Adipocyte (in vitro differentiated cells): ENCODE data around the gene SCAMP3.

Source experiments
- DNase-seq: peaks from one replicate; pipeline ENCODE4 v3.0.0-alpha.2; 2015; ENCODE audit warnings: low read depth
- H3K27me3 ChIP-seq: replicated peaks from 2 replicates; pipeline ENCODE4 v1.7.0; 2013; ENCODE audit warnings: mild to moderate bottlenecking, low read length, moderate library complexity; ENCODE audit not compliant: control insufficient read depth, insufficient read depth
- H3K36me3 ChIP-seq: 2 replicates; pipeline ENCODE4 v1.7.0; 2013; ENCODE audit warnings: low read length, mild to moderate bottlenecking, moderate library complexity; ENCODE audit not compliant: control insufficient read depth, insufficient read depth, severe bottlenecking
- H3K4me1 ChIP-seq: 2 replicates; pipeline ENCODE4 v1.7.0; 2013; ENCODE audit warnings: mild to moderate bottlenecking, low read length, moderate library complexity; ENCODE audit not compliant: control insufficient read depth, insufficient read depth
- H3K4me3 ChIP-seq: 2 replicates; pipeline ENCODE4 v1.7.0; 2013; ENCODE audit warnings: mild to moderate bottlenecking, low read length, moderate library complexity
- H3K9ac ChIP-seq: 2 replicates; pipeline ENCODE4 v1.7.0; 2013; ENCODE audit warnings: mild to moderate bottlenecking, low read length, moderate library complexity
- H3K9me3 ChIP-seq: 2 replicates; pipeline ENCODE4 v1.7.0; 2013; ENCODE audit warnings: mild to moderate bottlenecking, low read length, moderate library complexity; ENCODE audit not compliant: control insufficient read depth

SCAMP3 gene

DNA sequence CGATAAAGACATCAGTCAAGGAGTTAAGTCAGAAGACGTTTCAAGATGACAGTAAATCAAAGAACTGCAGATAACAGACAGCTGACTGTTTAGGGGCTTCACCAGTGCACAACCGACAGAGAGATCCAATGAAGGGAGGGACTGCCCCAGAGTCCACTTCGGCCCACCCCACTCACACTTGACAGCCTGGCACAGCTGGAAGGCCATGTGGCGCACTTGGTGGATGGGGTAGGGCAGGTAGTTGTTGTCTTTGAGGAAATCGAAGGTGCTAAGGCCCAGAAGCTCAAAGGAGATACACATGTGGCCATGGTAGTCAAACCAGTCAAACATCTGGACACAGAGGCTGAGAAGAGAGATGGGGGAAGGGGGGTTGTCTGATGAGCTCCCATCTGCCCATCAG lies 4.4 kb upstream of the SCAMP3 start:
- Histone ChIP-seq H3K27me3 (no peaks in the 10 kb centered on the region), H3K36me3 (peaks cover 83% of the 10 kb centered on the region), H3K4me1 (peaks cover 5% of the 10 kb centered on the region), H3K4me3 (no peak overlapping the region), H3K9me3 (no peaks in the 10 kb centered on the region), H3K9ac (no peak overlapping the region)
- no peak for DNase-seq

GRCh38 chr1:155263067-155263466 lies 907 bp upstream of the SCAMP3 start:
- no peak for DNase-seq
- Histone ChIP-seq H3K9me3 (no peaks in the 10 kb centered on the region), H3K9ac (peak overlapping the region; percentile 95), H3K4me3 (no peak overlapping the region), H3K36me3 (peaks cover 62% of the 10 kb centered on the region), H3K4me1 (peaks cover 17% of the 10 kb centered on the region), H3K27me3 (no peaks in the 10 kb centered on the region)

DNA sequence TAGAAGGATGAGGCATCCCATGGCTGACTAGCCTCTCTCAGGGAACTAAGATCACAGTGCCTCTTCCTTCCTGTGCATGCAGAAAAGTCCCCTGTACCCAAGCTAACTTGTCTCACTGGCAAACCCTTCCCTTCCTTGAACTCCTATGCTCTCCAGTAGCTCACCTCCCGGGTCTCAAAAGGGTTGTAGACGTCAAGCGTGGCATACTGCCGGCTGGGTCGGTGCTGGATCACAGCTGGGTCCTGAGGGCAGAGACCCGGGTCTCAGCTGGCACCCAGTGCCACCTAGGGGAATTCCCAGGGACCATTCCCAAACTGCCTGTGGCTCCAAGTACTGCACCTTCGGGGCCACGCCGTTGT lies 688 bp downstream of the SCAMP3 start:
- Histone ChIP-seq H3K9ac (peak overlapping the region; percentile 95), H3K9me3 (no peaks in the 10 kb centered on the region), H3K4me3 (peak overlapping the region; percentile 94), H3K4me1 (peaks cover 20% of the 10 kb centered on the region), H3K36me3 (peaks cover 59% of the 10 kb centered on the region), H3K27me3 (no peaks in the 10 kb centered on the region)
- no peak for DNase-seq

DNA sequence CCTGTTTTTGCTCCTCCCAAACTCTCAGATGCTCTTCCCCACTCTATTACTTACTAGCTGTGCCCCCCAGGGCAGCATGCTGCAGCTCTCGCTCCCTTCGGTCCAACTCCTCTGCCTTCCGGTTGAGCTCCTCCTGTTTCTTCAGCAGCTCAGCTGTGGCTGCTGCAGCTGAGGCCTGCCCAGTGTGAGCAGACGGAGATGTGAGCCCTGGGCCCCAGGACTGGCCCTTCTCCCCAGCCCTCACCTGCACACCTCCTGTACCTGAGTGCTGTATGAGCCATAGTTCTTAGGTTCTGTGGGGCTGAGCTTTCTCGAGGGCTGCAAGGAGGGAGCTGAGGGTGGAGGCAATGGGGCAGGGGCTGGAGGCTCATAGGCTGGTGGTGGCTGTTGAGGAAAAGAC lies 1.9 kb downstream of the SCAMP3 start:
- H3K9me3 ChIP-seq, result no peaks in the 10 kb centered on the region
- H3K36me3 ChIP-seq, result peaks cover 50% of the 10 kb centered on the region
- H3K9ac ChIP-seq, result peak overlapping the region; percentile 95
- no peak for DNase-seq
- no peaks in the 10 kb centered on the region for H3K27me3 ChIP-seq
- H3K4me3 ChIP-seq, result no peak overlapping the region
- peaks cover 26% of the 10 kb centered on the region for H3K4me1 ChIP-seq

DNA sequence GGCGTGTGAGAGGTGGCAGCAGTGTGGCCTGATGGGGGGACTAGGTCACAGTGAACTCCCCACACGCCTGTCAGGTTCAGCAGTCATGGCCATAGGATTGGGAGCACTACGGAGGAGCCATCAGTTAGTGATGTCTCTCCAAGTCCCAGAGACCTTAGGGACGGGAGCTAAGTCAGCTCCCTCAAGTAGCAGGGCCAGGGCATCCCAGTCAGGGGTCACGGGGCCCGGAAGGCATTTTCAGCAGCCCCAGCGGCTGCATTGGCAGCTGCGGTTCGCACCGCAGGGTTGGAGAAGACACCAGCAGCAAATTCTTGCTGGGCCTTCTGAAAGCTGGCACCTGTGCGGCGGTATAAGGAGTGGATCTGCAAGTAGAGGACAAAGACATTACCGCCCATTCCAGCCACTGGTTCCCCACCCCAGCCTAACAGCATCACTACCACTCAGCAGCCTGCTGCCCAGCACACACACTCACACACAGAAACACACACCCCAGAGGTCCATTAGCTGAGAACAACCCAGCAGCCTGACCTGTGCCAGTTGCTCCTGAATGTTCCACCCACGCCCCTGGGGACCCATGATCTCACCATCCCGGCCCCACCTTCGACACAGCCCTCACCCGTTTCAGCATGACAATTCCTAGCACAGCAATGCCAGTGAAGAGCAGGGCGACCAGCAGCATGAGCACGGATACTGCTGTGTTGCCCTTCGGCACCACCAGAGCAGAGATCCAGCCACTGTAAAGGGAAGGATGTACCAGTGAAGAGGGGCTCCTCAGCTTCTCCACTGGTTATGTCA lies 5.9 kb downstream of the SCAMP3 start:
- no peak for DNase-seq
- H3K27me3 ChIP-seq, result no peaks in the 10 kb centered on the region
- peak overlapping the region; percentile 92 for H3K9ac ChIP-seq
- H3K4me1 ChIP-seq, result peaks cover 38% of the 10 kb centered on the region
- no peaks in the 10 kb centered on the region for H3K9me3 ChIP-seq
- peaks cover 24% of the 10 kb centered on the region for H3K36me3 ChIP-seq
- H3K4me3 ChIP-seq, result peak overlapping the region; percentile 88

- Histone ChIP-seq H3K4me1 (peaks cover 35% of the 10 kb centered on the region), H3K9ac (peak within 1 kb of the TSS; percentile 92), H3K36me3 (peaks cover 24% of the 10 kb centered on the region), H3K9me3 (no peaks in the 10 kb centered on the region), H3K27me3 (no peaks in the 10 kb centered on the region), H3K4me3 (peak within 1 kb of the TSS; percentile 88)
- DNase-seq, result peak; percentile 92
These were observed 6.7 kb downstream of the SCAMP3 start, which contains the start of gene ENTREP3 for GRCh38 chr1:155255243-155256007. TSS of gene ENTREP3 (minus strand) at chr1:155255483. CDS start at chr1:155254877, 606 bp downstream.

- DNase-seq, result peak; percentile 58
- peaks cover 20% of the 10 kb centered on the region for H3K36me3 ChIP-seq
- no peaks in the 10 kb centered on the region for H3K9me3 ChIP-seq
These were observed 7.4 kb downstream of the SCAMP3 start for GRCh38 chr1:155254714-155255242.

DNA sequence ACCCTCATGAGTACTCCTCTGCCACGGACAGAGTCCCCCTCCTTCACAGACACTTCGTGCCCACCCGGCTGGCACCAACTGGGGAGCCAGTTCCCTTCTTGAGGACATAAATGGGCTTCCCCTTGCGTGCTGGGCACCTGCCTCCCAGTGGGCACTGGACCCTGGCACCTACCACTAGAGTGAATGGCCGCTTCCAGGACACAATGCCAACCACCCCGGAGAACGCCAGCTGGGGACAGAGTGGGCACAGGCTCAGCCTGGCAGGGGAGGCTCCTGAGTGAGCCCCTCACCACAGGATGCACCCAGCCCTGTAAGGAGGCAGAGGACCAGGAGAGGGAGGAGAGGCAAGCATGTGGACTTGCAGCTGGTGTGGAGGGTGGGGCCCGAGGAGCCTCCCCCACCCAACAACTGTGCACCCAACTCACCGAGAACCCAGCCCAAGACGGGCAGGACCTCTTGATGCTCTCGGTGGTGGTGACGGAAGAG lies 7.9 kb downstream of the SCAMP3 start:
- Histone ChIP-seq H3K9me3 (no peaks in the 10 kb centered on the region), H3K4me3 (peak overlapping the region; percentile 88), H3K36me3 (peaks cover 20% of the 10 kb centered on the region), H3K4me1 (peaks cover 32% of the 10 kb centered on the region), H3K27me3 (no peaks in the 10 kb centered on the region), H3K9ac (peak overlapping the region; percentile 92)
- no peak for DNase-seq

More at GRCh38 chr1:155254714-155255242, 7.4 kb downstream of the SCAMP3 start:
- Histone ChIP-seq H3K4me1 (peaks cover 32% of the 10 kb centered on the region), H3K4me3 (peak overlapping the region; percentile 88), H3K27me3 (no peaks in the 10 kb centered on the region), H3K9ac (peak overlapping the region; percentile 92)

DNA sequence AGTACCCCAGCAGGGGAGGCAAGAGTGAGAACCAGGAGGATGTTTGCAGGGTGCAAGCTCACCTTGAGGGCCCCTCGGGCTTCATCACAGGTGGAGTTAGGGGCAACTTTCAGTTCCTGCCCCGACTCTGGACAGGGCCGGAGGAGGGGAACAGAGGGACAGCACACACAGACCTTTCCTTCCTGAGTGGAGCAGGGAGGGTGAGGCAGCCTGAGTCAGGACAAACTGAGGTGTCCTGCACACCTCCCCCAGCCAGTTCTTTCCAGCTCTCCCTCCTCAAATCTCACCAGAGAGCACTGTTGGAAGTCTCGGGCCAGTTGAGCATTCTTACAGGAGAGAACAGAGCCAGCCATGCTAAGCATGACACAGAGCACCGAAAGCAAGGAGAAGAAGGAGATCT lies 8.4 kb downstream of the SCAMP3 start:
- peaks cover 21% of the 10 kb centered on the region for H3K36me3 ChIP-seq
- no peaks in the 10 kb centered on the region for H3K27me3 ChIP-seq
- peak overlapping the region; percentile 88 for H3K4me3 ChIP-seq
- peak; percentile 21 for DNase-seq
- H3K9ac ChIP-seq, result peak overlapping the region; percentile 92
- no peaks in the 10 kb centered on the region for H3K9me3 ChIP-seq
- peaks cover 32% of the 10 kb centered on the region for H3K4me1 ChIP-seq

DNA sequence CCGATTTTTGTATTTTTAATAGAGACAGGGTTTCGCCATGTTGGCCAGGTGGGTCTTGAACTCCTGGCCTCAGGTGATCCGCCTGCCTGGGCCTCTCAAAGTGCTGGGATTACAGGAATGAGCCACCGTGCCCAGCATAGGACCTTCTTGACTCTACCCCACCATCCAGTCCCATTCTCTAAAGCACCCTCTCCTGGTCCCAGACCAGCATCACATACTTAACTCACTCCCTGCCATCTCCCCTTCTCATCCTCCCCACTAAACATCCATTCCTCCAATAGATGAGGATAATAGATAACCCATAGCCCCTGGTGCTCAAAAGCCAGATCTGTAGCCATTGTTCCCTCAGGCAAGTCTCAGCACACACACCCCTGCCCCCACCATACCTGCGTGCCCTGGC lies 9.0 kb downstream of the SCAMP3 start:
- H3K4me3 ChIP-seq, result peak overlapping the region; percentile 88
- no peaks in the 10 kb centered on the region for H3K9me3 ChIP-seq
- H3K9ac ChIP-seq, result peak overlapping the region; percentile 92
- H3K27me3 ChIP-seq, result no peaks in the 10 kb centered on the region
- H3K4me1 ChIP-seq, result peaks cover 32% of the 10 kb centered on the region
- no peak for DNase-seq
- H3K36me3 ChIP-seq, result peaks cover 21% of the 10 kb centered on the region

GRCh38 chr1:155251566-155251965 lies 10.6 kb downstream of the SCAMP3 start:
- H3K9me3 ChIP-seq, result no peaks in the 10 kb centered on the region
- peaks cover 30% of the 10 kb centered on the region for H3K4me1 ChIP-seq
- no peak for DNase-seq
- H3K36me3 ChIP-seq, result peaks cover 26% of the 10 kb centered on the region
- H3K4me3 ChIP-seq, result no peak overlapping the region
- H3K9ac ChIP-seq, result no peak overlapping the region
- H3K27me3 ChIP-seq, result no peaks in the 10 kb centered on the region
